ENCODE results near the gene TLE1.
"Not testable (repeated sequence)": the region's sequence is repeated elsewhere in the genome, so short reads cannot be mapped to it uniquely, and the experiment has no call there.

Gene TLE1

GRCh38 chr9:81621785-81622259, 67.5 kb downstream of the TLE1 start:
- no peak for DNase-seq

GRCh38 chr9:81621118-81621517, 68.2 kb downstream of the TLE1 start:
- no peak for DNase-seq

GRCh38 chr9:81620002-81620390, 69.4 kb downstream of the TLE1 start:
- DNase-seq = no peak

- DNase-seq = no peak
These were observed 69.9 kb downstream of the TLE1 start for GRCh38 chr9:81619353-81620001.

GRCh38 chr9:81618923-81619322, 70.4 kb downstream of the TLE1 start:
- no peak for DNase-seq

- DNase-seq = no peak
These were observed 73.2 kb downstream of the TLE1 start for GRCh38 chr9:81616141-81616540.

GRCh38 chr9:81614335-81614734, 75.0 kb downstream of the TLE1 start:
- DNase-seq = no peak

- DNase-seq = no peak
These were observed 76.1 kb downstream of the TLE1 start for GRCh38 chr9:81613002-81613812.

- DNase-seq = no peak
These were observed 77.7 kb downstream of the TLE1 start for GRCh38 chr9:81611664-81612063.

- no peak for DNase-seq
These were observed 78.6 kb downstream of the TLE1 start for GRCh38 chr9:81610740-81611107.

- DNase-seq = no peak
These were observed 79.3 kb downstream of the TLE1 start for GRCh38 chr9:81609782-81610739.

- no peak for DNase-seq
These were observed 81.1 kb downstream of the TLE1 start for GRCh38 chr9:81608289-81608657.

- no peak for DNase-seq
These were observed 81.6 kb downstream of the TLE1 start for GRCh38 chr9:81607593-81608288.

- DNase-seq = not testable (repeated sequence)
These were observed 83.1 kb downstream of the TLE1 start for GRCh38 chr9:81606261-81606660.

GRCh38 chr9:81605170-81605670, 84.1 kb downstream of the TLE1 start:
- no peak for DNase-seq

GRCh38 chr9:81604306-81605169, 84.8 kb downstream of the TLE1 start:
- no peak for DNase-seq

GRCh38 chr9:81602887-81603680, 86.3 kb downstream of the TLE1 start:
- no peak for DNase-seq

GRCh38 chr9:81601639-81602623, 87.4 kb downstream of the TLE1 start:
- no peak for DNase-seq

- DNase-seq = no peak
These were observed 88.7 kb downstream of the TLE1 start for GRCh38 chr9:81600631-81601030.
